ENCODE results near the gene CFAP54.
A peak's percentile ranks its signal among the peaks of the same experiment; 100 is the strongest.
"Not testable (repeated sequence)": the region's sequence is repeated elsewhere in the genome, so short reads cannot be mapped to it uniquely, and the experiment has no call there.

Gene CFAP54, protein sequence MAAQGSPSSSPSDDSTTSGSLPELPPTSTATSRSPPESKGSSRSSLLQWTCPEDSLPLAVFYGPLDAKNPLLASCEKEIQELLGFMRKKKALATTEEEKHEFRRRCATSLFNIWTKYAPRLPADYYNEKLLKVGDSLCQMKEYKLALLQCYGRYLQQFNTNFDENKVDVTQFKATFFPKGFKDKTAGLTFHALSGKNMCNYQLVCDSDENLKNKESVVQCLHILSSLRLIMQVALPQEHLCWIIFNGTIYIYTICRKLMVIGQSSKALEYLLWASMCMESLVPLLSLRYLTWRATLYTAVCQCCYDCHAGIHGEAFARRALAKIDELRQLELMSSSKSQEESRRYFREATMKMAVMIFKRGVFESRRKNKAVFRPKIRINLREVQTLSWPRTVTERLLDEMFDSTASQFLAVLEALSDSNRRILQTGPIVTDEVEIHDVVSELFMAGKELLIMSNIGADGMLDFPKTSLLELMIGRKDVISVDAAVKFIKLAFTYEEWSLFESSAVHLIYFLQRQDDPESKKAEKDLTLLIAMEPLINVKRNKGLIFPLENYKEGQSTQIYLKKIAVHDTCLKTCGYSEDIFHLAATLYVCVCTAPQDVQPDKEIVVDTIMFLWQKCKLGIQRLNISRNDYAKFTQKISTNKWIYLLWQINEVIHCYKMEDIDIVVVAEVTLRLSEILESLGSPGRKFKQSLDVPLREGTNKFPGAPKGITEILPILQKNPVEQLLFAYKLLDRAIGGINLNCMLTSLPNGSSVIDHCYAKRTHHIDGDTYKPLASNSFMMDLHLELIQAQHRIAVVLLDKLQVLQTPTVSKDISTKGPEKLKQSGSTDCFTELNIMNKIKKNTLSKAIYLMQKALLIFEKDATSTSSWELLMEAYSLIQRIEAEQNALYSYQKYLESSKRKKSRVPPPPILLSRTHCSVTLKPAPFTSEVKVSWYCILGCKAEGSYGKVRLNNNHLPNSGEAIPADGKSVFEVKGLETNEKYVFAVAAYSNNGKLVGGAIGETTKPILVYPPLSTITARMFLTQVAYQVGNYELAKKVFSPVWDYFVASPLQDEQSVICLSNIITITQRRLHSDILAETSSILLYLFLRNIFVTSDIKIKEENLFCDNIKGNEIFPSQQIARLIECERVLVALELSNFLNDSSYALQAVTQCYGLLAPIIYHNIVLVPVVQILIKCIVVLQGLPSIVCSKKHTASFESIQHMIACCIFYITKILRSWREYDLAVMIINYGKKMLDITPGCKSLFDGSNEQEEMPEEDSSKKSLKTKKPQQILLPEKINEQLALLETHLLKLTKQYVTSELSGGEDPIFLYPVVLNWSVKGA (N-terminal part only)

DNA sequence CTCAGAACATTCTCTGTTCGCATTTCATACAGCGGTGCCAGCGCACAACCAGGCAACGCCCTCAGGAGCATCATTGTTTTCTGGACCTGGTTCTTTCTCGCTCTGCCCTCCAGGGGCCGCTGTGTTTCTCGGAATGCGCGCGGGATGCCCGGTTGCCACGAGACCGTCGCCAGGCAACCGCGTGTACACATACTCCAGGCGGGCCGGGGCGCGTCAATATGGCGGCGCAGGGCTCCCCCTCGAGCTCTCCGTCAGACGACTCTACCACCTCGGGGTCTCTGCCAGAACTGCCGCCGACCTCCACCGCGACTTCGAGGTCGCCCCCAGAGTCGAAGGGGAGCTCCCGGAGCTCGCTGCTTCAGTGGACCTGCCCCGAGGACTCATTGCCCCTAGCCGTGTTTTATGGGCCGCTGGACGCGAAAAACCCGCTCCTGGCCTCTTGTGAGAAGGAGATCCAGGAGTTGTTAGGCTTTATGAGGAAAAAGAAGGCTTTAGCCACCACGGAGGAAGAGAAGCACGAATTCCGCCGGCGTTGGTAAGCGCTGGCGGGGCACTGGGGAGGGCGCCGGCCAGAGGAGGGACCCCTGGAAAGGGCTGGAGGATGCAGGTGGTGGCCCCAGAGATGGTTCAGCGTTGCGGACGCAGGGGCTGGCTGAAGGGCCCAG is at the start of gene CFAP54:
Gene CFAP54, plus strand, starts transcription at position 186 of the 665 bp plus-strand sequence. Its CDS starts 33 bp downstream, at position 219.
- peak; percentile 95 for DNase-seq

DNA sequence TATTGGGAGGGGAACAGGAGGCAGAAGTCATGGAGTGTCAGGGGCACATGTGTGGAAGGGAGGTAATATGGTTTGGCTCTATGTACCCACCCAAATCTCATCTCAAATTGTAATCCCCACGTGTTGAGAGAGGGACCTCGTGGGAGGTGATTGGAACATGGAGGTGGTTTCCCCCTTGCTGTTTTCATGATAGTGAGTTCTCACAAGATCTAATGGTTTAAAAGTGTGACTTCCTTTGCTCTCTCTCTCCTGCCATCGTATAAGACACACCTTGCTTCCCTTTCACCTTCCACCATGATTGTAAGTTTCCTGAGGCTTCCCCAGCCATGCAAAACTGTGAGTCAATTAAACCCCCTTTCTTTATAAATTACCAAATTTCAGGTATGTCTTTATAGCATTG is 47.6 kb upstream of the CFAP54 start:
- peak; percentile 5 for DNase-seq

DNA sequence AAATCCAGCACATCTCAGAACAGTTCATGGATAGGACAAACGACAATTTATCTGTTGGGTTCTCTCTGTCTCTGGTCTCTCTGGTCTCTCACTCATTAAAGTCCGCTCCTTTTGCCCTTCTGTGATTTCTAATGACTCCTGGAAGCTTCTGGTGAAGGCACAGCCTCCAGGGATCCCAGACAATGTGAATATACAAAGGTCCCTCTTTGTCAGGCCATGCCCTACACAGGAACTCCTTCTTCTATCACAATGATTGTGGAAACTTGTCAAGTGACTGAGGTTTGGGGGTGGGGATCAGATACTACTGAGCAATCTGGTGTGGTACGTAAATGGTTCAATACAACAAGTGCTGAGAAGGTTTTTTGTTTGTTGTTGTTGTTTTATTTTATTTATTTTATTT is 46.5 kb upstream of the CFAP54 start:
- no peak for DNase-seq

DNA sequence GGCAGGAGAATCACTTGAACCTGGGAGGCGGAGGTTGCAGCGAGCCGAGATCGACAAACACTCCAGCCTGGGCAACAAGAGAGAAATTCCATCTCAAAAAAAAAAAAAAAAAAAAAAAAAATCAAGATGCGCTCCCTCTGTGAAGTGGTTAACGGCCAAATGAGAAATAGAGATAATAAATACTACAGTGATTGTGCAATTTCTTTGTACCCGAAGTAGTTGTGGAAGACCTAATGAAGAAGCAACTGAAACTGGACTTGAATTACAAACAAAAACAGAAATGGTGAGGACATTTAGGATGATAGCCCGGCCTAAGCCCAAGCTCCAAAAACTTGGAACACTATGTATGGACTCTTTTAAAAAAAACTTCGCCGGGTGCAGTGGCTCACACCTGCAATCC is 45.0 kb upstream of the CFAP54 start:
- DNase-seq, result no peak

DNA sequence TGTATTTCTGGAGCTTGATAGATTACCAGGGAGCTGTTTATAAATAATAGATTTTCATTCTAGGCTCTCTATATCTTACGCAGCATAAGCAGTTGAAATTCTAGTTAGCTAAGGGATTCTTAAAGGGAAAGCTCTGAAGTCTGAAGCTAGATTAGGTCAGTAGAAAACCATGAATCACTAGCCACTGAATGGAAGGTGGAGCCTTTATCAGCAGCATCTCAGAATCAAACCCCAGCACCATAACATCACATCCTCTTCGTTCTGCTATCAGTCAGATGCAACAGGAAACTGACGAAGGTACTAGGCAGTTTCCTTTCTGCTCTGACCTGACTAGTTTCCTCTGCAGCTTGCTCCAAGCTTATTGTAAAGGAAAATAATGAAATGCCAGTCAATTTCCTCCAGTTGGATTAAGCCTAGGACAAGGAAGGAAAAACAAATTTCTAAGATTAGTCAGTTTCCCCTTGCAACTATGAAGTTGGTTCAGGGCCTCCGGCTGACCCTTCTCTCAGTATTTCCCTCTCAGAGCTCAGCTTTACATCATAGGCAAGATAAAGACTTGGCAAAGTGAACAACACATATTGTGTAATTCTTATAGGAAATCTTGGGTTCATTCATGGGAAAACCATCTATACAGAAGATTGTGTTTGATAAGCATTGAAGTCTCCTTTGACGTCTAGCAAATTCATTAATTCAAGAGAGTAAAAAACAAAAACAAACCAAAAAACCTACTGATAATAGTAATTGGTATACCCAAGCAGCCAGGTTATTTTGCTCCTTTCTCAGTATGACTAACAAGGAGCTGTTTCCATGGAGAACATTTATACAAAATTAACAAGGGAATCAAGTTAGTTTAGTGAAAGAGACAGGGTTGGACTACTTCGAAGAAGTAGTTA is 43.4 kb upstream of the CFAP54 start:
- peak; percentile 56 for DNase-seq

DNA sequence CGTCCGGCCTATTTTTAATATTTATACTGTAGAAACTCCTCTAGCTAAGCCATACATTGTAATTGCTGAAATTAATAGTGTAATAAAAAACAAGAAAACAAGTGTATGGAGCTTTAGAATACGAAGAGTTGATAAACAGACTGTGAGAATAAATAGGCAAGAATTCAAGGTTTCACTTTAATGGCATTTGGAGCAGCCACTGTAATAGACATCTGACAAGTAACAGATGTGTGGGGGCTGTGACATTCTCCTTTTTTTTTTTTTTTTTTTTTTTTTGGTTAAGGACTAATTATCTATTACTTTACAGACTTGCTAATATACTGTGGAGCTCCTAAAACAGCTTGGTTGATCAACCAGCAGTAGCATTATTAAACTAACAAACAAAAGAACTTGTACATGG is 42.1 kb upstream of the CFAP54 start:
- no peak for DNase-seq

DNA sequence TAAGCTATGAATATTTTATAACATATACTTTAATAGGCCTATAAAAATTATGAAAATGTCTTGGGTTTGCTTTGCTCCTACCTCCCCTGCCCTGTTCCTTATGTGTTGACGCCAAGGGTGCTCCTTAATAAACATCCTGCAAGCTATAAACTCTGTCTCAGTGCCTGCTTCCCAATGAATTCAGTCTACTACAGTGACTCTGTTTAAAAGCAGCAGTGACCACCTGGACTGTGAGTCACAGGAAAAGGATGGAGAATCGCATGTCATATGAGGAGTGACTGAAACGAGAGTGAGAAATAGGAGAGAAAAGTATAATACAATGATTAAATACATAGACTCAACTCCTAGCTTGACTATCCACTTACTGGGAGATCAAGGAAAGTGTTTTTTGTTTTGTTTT is 41.1 kb upstream of the CFAP54 start:
- no peak for DNase-seq

DNA sequence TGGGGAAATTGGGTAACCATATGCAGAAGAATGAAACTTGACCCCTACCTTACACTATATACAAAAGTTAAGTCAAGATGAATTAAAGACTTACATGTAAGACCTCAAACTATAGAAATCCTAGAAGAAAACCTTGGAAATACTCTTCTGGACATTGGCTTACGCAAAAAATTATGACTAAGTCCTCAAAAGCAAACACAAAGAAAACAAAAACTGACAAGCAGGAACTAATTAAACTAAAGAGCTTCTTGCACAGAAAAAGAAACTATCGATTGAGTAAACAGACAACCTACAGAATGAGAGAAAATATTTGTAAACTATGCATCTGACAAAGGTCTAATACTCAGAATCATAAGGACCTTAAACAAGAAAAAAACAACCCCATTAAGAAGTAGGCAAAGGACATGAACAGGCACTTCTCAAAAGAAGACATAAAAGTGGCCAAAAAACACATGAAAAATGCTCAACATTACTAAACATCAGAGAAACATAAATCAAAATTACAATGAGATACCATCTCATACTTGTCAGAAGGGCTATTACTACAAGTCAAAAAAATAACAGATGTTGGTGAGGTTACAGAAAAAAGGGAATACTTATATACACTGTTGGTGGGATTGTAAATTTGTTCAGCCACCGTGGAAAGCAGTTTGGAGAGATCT is 37.0 kb upstream of the CFAP54 start:
- no peak for DNase-seq

DNA sequence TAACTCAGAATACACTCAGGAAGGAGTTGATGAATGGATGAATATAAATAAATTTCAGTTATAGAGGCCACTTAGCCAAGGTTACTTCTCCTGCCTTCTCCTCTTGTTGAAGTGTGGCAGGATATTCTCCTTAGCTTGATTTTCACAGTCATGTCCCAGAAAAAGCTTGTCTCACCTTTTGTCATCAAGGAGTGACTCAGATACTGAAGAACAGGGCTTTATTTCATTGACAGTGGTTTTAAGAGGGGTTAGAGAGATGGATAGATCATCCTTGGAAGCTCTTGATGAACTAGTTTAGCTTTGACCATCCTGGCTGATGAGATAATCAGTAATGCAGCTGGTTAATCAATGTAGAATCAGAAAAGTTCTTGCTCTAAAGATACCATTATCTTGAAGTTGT is 35.0 kb upstream of the CFAP54 start:
- DNase-seq, result no peak

DNA sequence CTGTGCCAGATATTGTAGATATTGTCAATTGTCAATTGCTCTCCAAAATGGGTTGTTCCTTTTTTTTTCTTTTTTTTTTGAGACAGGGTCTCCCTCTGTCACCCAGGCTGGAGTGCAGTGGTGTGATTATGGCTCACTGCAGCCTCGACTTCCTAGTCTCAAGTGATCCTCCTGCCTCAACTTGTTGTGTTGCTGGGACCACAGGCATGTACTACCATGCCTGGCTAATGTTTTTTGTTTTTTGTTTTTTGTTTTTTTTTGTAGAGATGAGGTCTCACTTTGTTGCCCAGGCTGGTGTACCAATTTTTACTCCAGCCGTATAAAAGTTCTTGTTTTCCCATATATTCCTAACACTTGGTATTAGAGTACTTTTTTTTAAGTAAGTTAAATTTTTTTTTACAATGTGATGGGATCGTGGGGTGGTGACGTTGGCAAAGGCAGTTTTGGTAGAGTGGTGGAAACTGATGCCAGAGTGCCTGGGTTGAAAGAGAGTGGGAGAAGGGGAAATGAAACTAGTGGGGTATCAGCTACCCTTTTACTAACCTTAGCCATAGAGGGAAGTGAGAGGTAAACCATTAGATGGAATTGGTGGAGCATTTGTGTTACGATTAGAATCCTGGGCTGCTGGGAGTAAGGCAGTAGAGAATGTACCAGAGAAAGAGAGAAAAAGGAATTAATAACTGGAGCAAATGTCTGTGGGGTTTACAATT is 33.0 kb upstream of the CFAP54 start:
- no peak for DNase-seq

DNA sequence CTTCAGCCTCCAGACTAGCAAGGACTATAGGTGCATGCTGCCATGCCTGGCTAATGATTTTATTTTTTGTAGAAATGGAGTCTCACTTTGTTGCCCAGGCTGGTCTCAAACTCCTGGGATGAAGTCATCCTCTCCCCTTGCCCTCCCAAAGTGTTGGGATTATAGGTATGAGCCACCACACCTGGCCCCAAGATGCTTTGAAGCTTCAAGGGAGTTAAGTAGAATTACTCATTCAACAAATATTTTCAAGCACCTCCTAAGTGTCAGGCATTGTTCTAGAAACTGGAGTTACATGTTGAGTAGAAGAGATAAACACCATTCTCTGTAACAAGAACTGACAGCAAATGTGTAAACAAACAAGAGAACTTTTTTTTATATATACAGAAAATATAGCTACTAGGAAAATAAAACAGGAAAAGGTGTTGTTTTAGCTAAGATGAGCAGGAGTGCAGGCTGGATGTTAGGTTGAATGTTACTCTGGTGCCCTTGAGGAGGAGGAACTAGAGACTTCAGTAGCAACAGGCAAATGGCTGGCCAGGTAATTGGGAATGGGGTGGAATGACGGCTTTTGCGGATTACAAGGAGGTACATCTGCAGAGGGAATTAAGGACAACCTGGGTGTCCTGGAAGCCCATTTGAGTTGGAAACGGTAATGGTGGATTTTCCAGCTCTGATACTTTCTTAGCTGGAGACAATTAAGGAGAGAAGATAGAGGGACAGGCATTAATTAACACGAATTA is 32.0 kb upstream of the CFAP54 start:
- DNase-seq, result no peak

DNA sequence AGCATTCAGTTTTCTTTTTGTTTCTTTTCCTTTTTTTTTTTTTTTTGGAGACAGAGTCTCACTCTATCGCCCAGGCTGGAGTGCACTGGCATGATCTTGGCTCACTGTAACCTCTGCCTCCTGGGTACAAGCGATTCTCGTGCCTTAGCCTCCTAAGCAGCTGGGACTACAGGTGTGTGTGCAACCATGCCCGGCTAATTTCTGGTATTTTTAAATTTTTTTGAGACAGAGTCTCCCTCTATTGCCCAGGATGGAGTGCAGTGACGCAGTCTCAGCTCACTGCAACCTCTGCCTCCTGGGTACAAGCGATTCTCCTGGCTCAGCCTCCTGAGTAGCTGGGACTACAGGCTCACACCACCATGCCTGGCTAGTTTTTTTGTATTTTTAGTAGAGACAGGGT is 30.1 kb upstream of the CFAP54 start:
- not testable (repeated sequence) for DNase-seq

DNA sequence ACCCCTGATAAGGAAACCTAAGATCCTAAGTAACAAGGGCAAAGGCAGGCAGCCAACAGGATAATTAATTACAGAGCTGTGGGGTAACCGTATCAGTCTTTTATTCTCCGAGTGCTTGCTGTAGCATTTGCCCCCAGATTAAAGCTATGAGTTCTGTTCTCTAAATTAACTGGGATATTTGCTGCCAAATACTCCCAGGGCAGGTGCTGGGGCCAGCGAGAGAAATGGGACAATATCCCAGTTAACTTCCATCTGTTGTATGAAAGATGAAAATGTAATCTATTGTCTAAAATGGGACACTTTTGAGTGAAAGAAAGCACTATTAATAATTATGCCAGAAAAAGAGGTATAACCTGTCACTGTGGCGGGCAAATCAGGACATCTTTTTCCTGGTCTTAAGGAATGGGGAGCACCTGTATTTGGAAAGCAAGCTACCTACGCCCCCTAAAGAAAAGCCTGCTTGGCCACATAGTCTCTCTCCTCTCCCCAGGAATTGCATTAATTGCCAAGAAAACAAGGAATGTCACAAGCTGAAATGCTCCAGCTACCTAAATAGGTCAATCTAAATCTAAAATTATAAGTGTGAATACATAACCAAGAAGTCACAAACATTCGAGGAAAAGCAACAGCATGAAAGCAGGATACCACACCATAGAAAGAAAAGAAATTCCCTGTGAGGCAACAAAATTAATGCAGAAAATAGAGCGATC is 26.7 kb upstream of the CFAP54 start:
- no peak for DNase-seq

DNA sequence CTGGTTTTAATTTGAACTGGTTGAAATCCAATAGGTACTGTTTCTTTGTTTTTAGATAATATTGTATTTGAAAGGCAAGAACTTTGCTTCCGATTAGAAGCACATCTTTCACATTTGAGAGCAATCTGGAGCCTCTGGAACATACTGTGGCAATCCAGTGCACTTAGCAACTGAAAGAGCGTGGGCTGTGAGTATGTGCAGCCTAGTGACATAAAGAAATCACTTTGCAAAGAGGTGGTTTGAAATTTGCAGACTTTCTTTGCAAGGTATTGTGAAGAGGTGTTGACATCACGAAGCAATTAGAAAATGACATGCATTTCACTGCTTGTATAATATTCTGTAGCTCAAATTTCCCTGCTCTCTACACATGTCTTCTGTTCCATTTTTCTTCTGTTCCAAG is 23.5 kb upstream of the CFAP54 start:
- DNase-seq, result no peak

DNA sequence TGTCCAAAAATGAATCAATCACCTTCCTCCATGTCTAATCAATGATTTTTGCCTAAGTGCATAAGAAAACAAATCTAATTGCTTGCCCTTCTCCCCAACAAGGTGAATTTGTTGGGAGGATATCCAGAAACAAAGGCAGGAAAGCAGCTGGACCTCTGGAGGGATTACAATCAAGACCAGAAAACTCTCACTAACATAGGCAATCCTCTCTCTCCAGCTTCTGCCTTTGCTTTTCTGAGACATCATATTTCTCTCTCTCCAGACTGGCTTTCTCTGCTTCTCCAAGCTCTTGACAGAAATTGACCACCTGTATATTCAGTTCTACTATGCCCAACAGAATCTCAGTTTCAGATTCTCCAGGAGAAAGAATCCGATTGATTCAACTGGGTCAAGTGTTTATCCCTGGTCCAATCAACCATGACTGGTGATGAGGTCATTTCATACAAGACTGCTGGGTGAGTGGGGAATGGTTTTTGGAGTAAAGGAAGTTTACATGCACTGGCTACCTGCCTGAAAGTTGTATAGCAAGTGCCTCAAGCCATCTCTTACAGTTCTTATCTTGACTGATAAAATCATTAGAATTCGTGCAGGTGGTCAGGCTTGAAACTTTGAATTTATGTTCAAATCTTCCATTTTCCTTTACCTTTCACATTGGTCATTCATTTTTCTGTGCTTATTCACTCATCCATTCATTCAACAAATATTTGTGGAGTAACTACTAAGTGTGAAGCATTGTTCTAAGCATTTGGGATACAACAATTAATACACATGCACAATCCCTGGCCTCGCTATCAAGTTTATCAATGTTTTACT is 22.2 kb upstream of the CFAP54 start:
- no peak for DNase-seq

DNA sequence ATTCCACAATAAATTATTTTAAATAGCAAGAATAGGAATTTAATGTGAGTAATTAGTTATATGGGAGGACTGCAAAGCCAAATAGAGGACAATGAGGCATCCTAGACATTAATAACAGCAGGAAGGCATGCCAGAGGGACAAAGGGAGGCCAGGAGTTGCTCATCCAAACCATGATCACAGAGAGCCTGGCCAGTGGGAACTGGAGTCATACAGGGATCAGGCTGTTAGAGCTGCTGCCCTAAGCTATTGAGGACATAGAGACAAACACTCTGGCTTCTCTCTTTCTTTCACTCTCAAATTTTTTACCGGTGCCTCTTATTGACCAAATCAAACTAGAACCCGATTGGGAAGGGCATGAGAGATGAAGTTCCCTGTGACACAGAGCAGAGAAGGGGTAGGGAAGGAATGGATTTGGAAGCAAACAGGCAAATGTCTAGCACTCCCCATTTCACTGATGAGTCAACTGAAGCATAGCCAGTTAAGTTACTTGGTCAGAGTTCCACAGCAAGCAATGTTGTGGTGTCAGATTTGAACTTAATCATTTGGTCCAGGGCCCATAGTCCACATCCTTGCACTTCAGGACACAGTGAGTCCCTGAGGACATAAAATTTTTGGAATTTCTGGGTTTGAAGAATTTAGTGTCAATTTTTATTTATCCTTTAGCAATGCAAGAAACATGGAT is 17.9 kb upstream of the CFAP54 start:
- no peak for DNase-seq

DNA sequence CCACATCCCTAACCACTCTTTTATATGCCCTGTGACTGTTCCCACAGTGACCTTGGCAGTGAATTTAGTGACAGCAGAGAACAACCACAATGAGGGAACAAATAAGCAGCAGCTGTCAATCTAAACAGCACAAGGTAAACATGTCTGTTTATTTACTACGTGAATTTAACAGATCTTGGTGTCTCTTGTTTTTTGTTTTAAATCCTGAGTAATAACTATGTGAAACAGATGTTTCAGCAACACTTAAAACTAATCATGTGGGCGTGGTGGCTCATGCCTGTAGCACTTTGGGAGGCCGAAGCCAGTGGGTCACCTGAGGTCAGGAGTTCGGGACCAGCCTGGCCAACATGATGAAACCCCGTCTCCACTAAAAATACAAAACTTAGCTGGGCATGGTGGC is 17.0 kb upstream of the CFAP54 start:
- DNase-seq, result no peak

Data from activated gamma-delta T cell treated with Interleukin-2 at 50 U/mL for 16 hours (primary cell).